Measurements from ENCODE around the gene GPR4.
"Not testable (repeated sequence)": the region's sequence is repeated elsewhere in the genome, so short reads cannot be mapped to it uniquely, and the experiment has no call there.

The GPR4 gene

GRCh38 chr19:45636275-45636674 is 34.3 kb upstream of the GPR4 start:
- H3K4me3 Mint-ChIP-seq, result no peak overlapping the region
- H3K27ac Mint-ChIP-seq, result no peak overlapping the region

DNA sequence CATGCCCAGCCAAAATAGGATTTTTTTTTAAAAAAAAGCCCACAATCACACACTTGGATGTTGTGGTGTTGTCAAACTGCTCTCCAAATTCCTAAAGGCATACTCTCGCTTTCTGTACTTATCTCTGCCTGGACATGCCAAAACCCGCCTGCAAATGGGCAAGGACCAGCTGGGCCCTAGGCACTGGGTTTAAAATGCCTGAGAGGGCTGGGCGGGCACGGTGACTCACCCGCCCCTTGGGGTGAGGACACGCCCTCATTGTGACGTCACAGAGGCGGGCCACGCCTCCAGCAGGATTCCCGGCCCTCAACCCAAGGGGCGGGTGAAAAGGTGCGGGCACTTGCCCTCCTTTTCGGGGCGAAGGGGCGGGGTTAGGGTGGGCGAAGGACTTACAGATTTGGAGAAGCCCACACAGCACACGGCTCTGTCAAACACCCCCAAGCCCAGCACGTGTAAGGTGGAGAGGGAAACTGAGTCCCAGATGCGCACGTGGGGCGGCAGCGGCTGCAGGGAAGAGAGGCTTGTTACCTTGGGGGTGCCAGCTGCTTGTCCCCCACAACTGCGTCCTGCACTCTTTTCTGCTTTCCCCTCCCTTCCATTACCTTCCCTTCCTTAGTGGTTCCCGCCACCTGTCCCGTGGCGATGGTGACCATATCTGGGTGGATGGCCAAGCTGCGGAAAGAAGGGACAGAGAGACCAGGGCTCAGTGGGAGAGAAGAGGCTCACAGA is 30.6 kb upstream of the GPR4 start:
- Mint-ChIP-seq H3K9me3 (no peaks in the 10 kb centered on the region), H3K4me1 (no peaks in the 10 kb centered on the region), H3K27me3 (no peaks in the 10 kb centered on the region), H3K36me3 (peaks cover 9% of the 10 kb centered on the region), H3K27ac (no peak overlapping the region), H3K4me3 (no peak overlapping the region)
- ATAC-seq, result no peak

More at GRCh38 chr19:45636275-45636674, 34.3 kb upstream of the GPR4 start:
- Mint-ChIP-seq H3K4me1 (peaks cover 21% of the 10 kb centered on the region), H3K9me3 (peaks cover 3% of the 10 kb centered on the region), H3K27me3 (no peaks in the 10 kb centered on the region), H3K36me3 (peaks cover 13% of the 10 kb centered on the region)
- no peak for ATAC-seq

- no peak overlapping the region for H3K4me3 Mint-ChIP-seq
- no peaks in the 10 kb centered on the region for H3K27me3 Mint-ChIP-seq
- peaks cover 26% of the 10 kb centered on the region for H3K36me3 Mint-ChIP-seq
- no peaks in the 10 kb centered on the region for H3K9me3 Mint-ChIP-seq
- H3K27ac Mint-ChIP-seq, result no peak overlapping the region
- H3K4me1 Mint-ChIP-seq, result no peaks in the 10 kb centered on the region
- no peak for ATAC-seq
Measured at GRCh38 chr19:45630463-45630862, 28.5 kb upstream of the GPR4 start.

GRCh38 chr19:45629704-45630103 is 27.7 kb upstream of the GPR4 start:
- no peaks in the 10 kb centered on the region for H3K9me3 Mint-ChIP-seq
- H3K36me3 Mint-ChIP-seq, result peaks cover 33% of the 10 kb centered on the region

DNA sequence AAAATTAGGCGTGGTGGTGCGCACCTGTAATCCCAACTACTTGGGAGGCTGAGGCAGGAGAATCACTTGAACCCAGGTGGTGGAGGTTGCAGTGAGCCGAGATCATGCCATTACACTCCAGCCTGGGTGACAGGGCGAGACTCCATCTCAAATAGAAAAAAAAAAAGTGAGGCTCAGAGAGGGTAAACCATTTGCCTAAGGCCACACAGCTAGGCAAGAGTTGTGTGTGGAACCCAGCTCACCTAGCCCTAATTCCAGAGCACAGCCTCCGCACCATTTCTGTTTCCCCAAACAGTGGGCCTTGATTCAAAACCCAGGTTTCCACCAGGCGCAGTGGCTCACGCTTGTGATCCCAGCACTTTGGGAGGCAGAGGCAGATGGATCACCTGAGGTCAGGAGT is 26.2 kb upstream of the GPR4 start:
- H3K4me1 Mint-ChIP-seq, H3K27ac Mint-ChIP-seq, H3K4me3 Mint-ChIP-seq, H3K27me3 Mint-ChIP-seq, H3K9me3 Mint-ChIP-seq, ATAC-seq: not testable (repeated sequence)
- H3K36me3 Mint-ChIP-seq, result peaks cover 43% of the 10 kb centered on the region

More at GRCh38 chr19:45629704-45630103, 27.7 kb upstream of the GPR4 start:
- Mint-ChIP-seq H3K4me1 (no peaks in the 10 kb centered on the region), H3K4me3 (no peak overlapping the region), H3K27me3 (no peaks in the 10 kb centered on the region), H3K27ac (no peak overlapping the region)
- no peak for ATAC-seq

GRCh38 chr19:45623984-45624383 is 22.0 kb upstream of the GPR4 start:
- Mint-ChIP-seq H3K4me3 (no peak overlapping the region), H3K36me3 (peaks cover 73% of the 10 kb centered on the region), H3K4me1 (no peaks in the 10 kb centered on the region), H3K9me3 (no peaks in the 10 kb centered on the region), H3K27ac (no peak overlapping the region), H3K27me3 (no peaks in the 10 kb centered on the region)
- ATAC-seq, result no peak

GRCh38 chr19:45621976-45622503 is 20.0 kb upstream of the GPR4 start:
- no peak overlapping the region for H3K4me3 Mint-ChIP-seq
- no peaks in the 10 kb centered on the region for H3K4me1 Mint-ChIP-seq
- no peak overlapping the region for H3K27ac Mint-ChIP-seq
- H3K27me3 Mint-ChIP-seq, result no peaks in the 10 kb centered on the region
- H3K36me3 Mint-ChIP-seq, result peaks cover 67% of the 10 kb centered on the region
- ATAC-seq, result no peak
- H3K9me3 Mint-ChIP-seq, result no peaks in the 10 kb centered on the region

- Mint-ChIP-seq H3K4me3 (no peak overlapping the region), H3K4me1 (no peaks in the 10 kb centered on the region), H3K27me3 (no peaks in the 10 kb centered on the region), H3K27ac (no peak overlapping the region), H3K36me3 (peaks cover 67% of the 10 kb centered on the region), H3K9me3 (no peaks in the 10 kb centered on the region)
- peak; percentile 34 for ATAC-seq
Measured at GRCh38 chr19:45621389-45621788, 19.4 kb upstream of the GPR4 start.

DNA sequence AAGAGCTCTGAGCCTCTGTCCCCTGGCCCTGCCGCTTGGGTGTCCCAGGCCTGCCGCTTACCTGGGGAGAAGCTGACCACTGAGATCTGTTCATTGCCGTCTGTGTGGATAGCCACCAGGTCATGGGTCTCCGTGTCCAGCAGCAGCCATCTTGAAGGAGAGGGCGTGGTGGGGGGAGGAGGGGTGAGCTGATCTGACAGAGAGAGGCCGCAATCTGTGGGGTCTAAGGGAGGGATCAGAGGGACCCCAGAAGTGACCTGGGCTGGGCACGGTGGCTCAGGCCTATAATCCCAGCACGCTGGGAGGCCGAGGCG is 14.6 kb upstream of the GPR4 start:
- no peak overlapping the region for H3K27ac Mint-ChIP-seq
- H3K9me3 Mint-ChIP-seq, result no peaks in the 10 kb centered on the region
- no peaks in the 10 kb centered on the region for H3K27me3 Mint-ChIP-seq
- peaks cover 19% of the 10 kb centered on the region for H3K4me1 Mint-ChIP-seq
- no peak for ATAC-seq
- peaks cover 65% of the 10 kb centered on the region for H3K36me3 Mint-ChIP-seq
- no peak overlapping the region for H3K4me3 Mint-ChIP-seq

GRCh38 chr19:45615795-45616703 is 14.0 kb upstream of the GPR4 start:
- Mint-ChIP-seq H3K4me1 (peaks cover 19% of the 10 kb centered on the region), H3K9me3 (no peaks in the 10 kb centered on the region), H3K27me3 (no peaks in the 10 kb centered on the region), H3K4me3 (no peak overlapping the region), H3K27ac (peak overlapping the region; percentile 23), H3K36me3 (peaks cover 61% of the 10 kb centered on the region)
- peak; percentile 80 for ATAC-seq

DNA sequence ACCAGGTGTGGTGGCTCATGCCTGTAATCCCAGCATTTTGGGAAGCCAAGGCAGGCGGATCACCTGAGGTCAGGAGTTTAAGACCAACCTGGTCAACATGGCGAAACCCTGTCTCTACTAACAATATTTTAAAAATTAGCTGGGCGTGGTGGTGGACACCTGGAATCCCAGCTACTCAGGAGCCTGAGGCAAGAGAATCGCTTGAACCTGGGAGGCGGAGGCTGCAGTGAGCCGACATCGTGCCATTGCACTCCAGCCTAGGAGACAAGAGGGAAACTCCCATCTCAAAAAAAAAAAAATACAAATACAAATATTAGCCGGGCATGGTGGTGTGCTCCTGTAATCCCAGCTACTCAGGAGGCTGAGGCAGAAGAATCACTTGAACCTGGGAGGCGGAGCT is 13.0 kb upstream of the GPR4 start:
- not testable (repeated sequence) for H3K27me3 Mint-ChIP-seq, H3K9me3 Mint-ChIP-seq, H3K4me3 Mint-ChIP-seq, ATAC-seq
- Mint-ChIP-seq H3K4me1 (peaks cover 19% of the 10 kb centered on the region), H3K36me3 (peaks cover 60% of the 10 kb centered on the region), H3K27ac (peak overlapping the region; percentile 76)

- H3K36me3 Mint-ChIP-seq, result peaks cover 63% of the 10 kb centered on the region
- peaks cover 19% of the 10 kb centered on the region for H3K4me1 Mint-ChIP-seq
- peaks cover 2% of the 10 kb centered on the region for H3K9me3 Mint-ChIP-seq
- peak overlapping the region; percentile 13 for H3K4me3 Mint-ChIP-seq
- peak; percentile 91 for ATAC-seq
- peak overlapping the region; percentile 76 for H3K27ac Mint-ChIP-seq
- H3K27me3 Mint-ChIP-seq, result no peaks in the 10 kb centered on the region
Measured at GRCh38 chr19:45613926-45614725, 12.1 kb upstream of the GPR4 start.

- Mint-ChIP-seq H3K4me3 (no peak overlapping the region), H3K27ac (no peak overlapping the region), H3K36me3 (peaks cover 37% of the 10 kb centered on the region), H3K27me3 (no peaks in the 10 kb centered on the region), H3K4me1 (peaks cover 14% of the 10 kb centered on the region), H3K9me3 (peaks cover 6% of the 10 kb centered on the region)
- ATAC-seq, result no peak
Measured at GRCh38 chr19:45608948-45609347, 6.9 kb upstream of the GPR4 start.

DNA sequence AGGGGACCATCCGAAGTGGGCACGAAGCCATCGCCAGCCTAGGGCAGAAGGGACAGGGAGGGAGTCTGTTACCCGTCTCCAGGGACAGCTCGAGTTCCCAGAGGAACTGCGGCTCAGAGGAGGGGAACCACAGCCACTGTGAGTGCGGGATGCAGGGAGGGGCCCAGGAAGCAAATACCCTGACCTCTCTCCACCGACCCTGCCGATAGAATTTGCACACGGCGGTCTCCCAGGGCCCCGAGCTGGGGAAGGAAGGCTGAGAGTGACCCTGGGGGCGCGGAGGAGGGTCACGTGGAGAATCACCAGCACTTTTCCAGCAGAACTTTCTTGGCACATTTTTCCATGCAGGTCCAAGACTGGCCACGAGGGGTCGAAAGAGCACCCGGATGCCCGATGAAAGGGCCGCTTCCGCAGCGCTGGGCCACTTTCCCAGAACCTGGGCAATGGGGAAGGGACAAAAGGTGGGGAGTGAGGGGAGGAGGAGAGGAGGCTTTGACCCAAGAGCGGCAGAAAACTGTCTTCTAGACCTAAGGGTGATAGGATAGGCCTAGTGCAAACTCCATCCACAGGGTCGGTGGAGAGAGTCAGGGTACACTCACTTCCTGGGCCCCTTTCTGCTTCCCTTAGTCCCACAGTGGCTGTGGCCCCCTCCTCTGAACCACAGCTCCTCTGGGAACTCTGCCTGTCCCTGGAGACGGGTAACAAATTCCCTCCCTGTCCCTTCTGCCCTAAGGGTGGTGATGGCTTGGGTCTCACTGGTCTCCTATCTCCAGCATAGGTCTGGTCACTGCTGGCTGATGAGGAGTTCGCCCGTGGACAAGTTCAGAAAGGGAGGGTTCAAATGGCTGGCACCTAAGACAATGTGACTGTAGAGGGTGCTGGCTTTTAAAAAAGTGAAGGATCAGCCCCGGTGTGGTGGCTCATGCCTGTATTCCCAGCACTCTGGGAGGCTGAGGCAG is 5.3 kb upstream of the GPR4 start:
- H3K27me3 Mint-ChIP-seq, result peaks cover 14% of the 10 kb centered on the region
- peaks cover 14% of the 10 kb centered on the region for H3K4me1 Mint-ChIP-seq
- peak overlapping the region; percentile 78 for H3K27ac Mint-ChIP-seq
- no peak for ATAC-seq
- H3K4me3 Mint-ChIP-seq, result peak overlapping the region; percentile 52
- peaks cover 31% of the 10 kb centered on the region for H3K36me3 Mint-ChIP-seq
- H3K9me3 Mint-ChIP-seq, result peaks cover 6% of the 10 kb centered on the region

Measured in stimulated activated memory B cell treated with anti-CD40 and anti-IgM and Interleukin-4, amounts not matched to agents 10 μg/mL and 1 μg/mL and 100 μg/mL, for 72 hours (primary cell).